Activated CD8-positive, alpha-beta T cell treated with anti-CD3 and anti-CD28 coated beads for 36 hours (primary cell): Measurements from ENCODE around the gene PANK4. TPM values are rescaled to one million over a fixed set of nuclear protein-coding genes. Genes with fewer than 3 reads are reported as not detected.

Experiments
- ATAC-seq: fragments of 200-7000 bp; cut with Tn5 transposase; one replicate; pipeline ENCODE4 v1.10.0; 2021; ENCODE audit warnings: mild to moderate bottlenecking, moderate library complexity
- CTCF ChIA-PET: fragments of 350-600 bp; sonication (Branson Sonifier 250); formaldehyde crosslinking; loops from one replicate; lab custom pipeline; 2021; ENCODE audit warnings: antibody characterized with exemption; lab: Charles Lee
- POLR2A ChIA-PET: fragments of 350-600 bp; sonication (Branson Sonifier 250); formaldehyde crosslinking; loops from one replicate; lab custom pipeline; 2021; ENCODE audit warnings: antibody characterized with exemption; lab: Charles Lee
- DNase-seq: peaks from one replicate; pipeline ENCODE4 v3.0.0-alpha.2; 2020
- H3K27ac Mint-ChIP-seq: one replicate; pipeline ENCODE4 v1.8.0; 2021; ENCODE audit warnings: mild to moderate bottlenecking, mixed read lengths
- H3K27me3 Mint-ChIP-seq: one replicate; pipeline ENCODE4 v1.8.0; 2021; ENCODE audit warnings: mixed read lengths
- H3K36me3 Mint-ChIP-seq: one replicate; pipeline ENCODE4 v1.8.0; 2021; ENCODE audit warnings: low read depth, mixed read lengths
- H3K4me1 Mint-ChIP-seq: one replicate; pipeline ENCODE4 v1.8.0; 2021; ENCODE audit warnings: low read depth, mixed read lengths
- H3K4me3 Mint-ChIP-seq: one replicate; pipeline ENCODE4 v1.8.0; 2021; ENCODE audit warnings: mild to moderate bottlenecking, moderate library complexity, mixed read lengths
- H3K9me3 Mint-ChIP-seq: one replicate; pipeline ENCODE4 v1.8.0; 2021; ENCODE audit warnings: mixed read lengths
- CTCF ChIP-seq: fragments of 200-600 bp; IDR thresholded peaks from one replicate; pipeline ENCODE4 v1.8.0; 2022; ENCODE audit warnings: antibody characterized with exemption, mild to moderate bottlenecking
- intact Hi-C: fragments of 100-400 bp; cut with micrococcal nuclease; formaldehyde crosslinking; loops from one replicate; pipeline ENCODE4 v1.10.0; 2022
- total RNA-seq, 2 experiments: library from RNA; stranded (reverse); gene quantifications; one replicate each; pipeline ENCODE4 v1.2.3, GENCODE V29; 2021

PANK4 gene
- total RNA-seq, 2 experiments from 2014 or later, result 39.0 to 40.6 TPM

DNA sequence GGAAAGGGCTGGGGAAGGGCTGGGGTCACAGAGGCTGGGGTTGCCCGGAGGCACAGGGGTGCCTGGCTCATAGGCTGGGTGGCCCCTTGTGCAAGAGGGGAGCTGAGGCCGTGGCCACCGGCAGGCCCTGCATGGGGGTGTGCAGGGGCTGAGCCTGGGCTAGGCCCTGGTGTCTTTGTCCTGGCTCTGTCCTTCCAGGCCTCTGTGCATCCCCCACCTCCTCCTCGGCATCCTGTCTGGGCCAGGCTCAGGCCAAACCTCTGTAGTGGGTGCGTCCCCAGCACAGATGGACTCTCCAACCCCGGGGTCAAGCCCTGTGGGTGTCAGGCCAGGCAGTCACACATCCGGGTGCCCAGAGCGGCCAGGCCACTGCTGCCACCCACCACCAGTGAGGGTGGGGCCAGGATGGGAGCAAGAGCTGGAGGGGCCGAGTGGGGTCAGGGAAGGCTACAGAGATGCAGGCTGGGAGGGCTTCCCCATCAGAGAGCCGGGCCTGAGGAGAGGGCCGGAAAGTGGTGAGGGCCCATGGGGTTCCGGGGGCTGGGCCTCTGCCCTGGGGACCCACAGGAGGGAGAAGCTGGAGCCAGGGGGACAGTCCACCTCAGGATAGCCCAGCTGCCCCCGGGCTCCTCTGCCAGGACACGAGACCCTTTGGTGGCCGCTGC lies 19.4 kb downstream of the PANK4 start:
- no peak overlapping the region for H3K27ac Mint-ChIP-seq
- CTCF ChIA-PET, result no interaction called here
- peaks cover 6% of the 10 kb centered on the region for H3K36me3 Mint-ChIP-seq
- POLR2A ChIA-PET, result interaction anchor here (1.1 to 3.8 kb wide), 4 partner anchors 13 to 40 kb away, joined by 3 to 17 read pairs (median 6); no protein-coding TSS in a partner anchor
- H3K4me1 Mint-ChIP-seq, result no peaks in the 10 kb centered on the region
- ATAC-seq, result no peak
- H3K4me3 Mint-ChIP-seq, result no peak overlapping the region
- TF ChIP-seq CTCF, result no peak
- no peaks in the 10 kb centered on the region for H3K9me3 Mint-ChIP-seq
- DNase-seq, result no peak
- H3K27me3 Mint-ChIP-seq, result no peaks in the 10 kb centered on the region
- intact Hi-C loops, result no loop called here

- ChIA-PET POLR2A (interaction anchor here (0.9 to 3.8 kb wide), 6 partner anchors 11 to 41 kb away, joined by 3 to 17 read pairs (median 4); no protein-coding TSS in a partner anchor), CTCF (no interaction called here)
- Mint-ChIP-seq H3K36me3 (peaks cover 3% of the 10 kb centered on the region), H3K4me3 (no peak overlapping the region), H3K9me3 (no peaks in the 10 kb centered on the region), H3K4me1 (no peaks in the 10 kb centered on the region), H3K27me3 (no peaks in the 10 kb centered on the region), H3K27ac (no peak overlapping the region)
- no peak for TF ChIP-seq CTCF
- ATAC-seq (peak; percentile 58), DNase-seq (no peak)
- intact Hi-C loops, result no loop called here
Observed at GRCh38 chr1:2506007-2506860, 20.2 kb downstream of the PANK4 start.

GRCh38 chr1:2505461-2505994 lies 20.9 kb downstream of the PANK4 start:
- no peaks in the 10 kb centered on the region for H3K9me3 Mint-ChIP-seq
- no peak for TF ChIP-seq CTCF
- intact Hi-C loops, result no loop called here
- H3K27ac Mint-ChIP-seq, result no peak overlapping the region
- ChIA-PET CTCF (no interaction called here), POLR2A (interaction anchor here (0.9 to 3.8 kb wide), 3 partner anchors 11 to 23 kb away, joined by 3 to 17 read pairs (median 4); no protein-coding TSS in a partner anchor)
- no peak for ATAC-seq
- peaks cover 3% of the 10 kb centered on the region for H3K36me3 Mint-ChIP-seq
- no peak for DNase-seq
- no peaks in the 10 kb centered on the region for H3K27me3 Mint-ChIP-seq
- H3K4me1 Mint-ChIP-seq, result peaks cover under 1% of the 10 kb centered on the region
- no peak overlapping the region for H3K4me3 Mint-ChIP-seq

GRCh38 chr1:2504949-2505272 lies 21.5 kb downstream of the PANK4 start:
- ChIA-PET POLR2A (interaction anchor here (1.9 to 3.8 kb wide), 2 partner anchors 10 to 19 kb away, joined by 4 to 17 read pairs; no protein-coding TSS in a partner anchor), CTCF (no interaction called here)
- peaks cover 3% of the 10 kb centered on the region for H3K36me3 Mint-ChIP-seq
- no peak overlapping the region for H3K27ac Mint-ChIP-seq
- no peaks in the 10 kb centered on the region for H3K9me3 Mint-ChIP-seq
- no peak for DNase-seq
- ATAC-seq, result no peak
- no peaks in the 10 kb centered on the region for H3K27me3 Mint-ChIP-seq
- TF ChIP-seq CTCF, result no peak
- peaks cover 6% of the 10 kb centered on the region for H3K4me1 Mint-ChIP-seq
- intact Hi-C loops, result no loop called here
- H3K4me3 Mint-ChIP-seq, result no peak overlapping the region
